ENCODE data around the gene LRRC4.

LRRC4 gene

GRCh38 chr7:128031901-128032604 is 816 bp upstream of the LRRC4 start:
- DNase-seq (ENCODE audit: low read depth in 3 of 3): peak; percentile 19 to 56 (median 28)

DNA sequence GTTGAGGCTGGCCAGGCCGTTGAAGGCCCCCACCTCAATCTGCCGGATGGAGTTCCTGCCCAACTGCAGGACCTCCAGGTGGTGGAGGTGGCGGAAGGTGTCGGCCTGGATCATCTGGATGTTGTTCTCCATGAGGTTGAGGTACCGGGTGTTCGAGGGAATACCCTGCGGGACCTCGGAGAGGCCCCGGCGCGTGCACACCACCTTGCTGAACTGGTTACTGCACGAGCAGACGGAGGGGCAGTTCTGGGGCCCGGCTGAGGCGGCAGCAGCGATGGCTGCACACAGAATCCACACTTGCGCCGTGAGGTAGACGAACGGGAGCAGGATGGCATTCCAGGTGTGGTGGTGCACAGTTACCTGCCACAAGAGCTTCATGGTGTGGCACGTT is 979 bp downstream of the LRRC4 start:
- no peak for DNase-seq (ENCODE audit: low read depth in 3 of 3)

DNA sequence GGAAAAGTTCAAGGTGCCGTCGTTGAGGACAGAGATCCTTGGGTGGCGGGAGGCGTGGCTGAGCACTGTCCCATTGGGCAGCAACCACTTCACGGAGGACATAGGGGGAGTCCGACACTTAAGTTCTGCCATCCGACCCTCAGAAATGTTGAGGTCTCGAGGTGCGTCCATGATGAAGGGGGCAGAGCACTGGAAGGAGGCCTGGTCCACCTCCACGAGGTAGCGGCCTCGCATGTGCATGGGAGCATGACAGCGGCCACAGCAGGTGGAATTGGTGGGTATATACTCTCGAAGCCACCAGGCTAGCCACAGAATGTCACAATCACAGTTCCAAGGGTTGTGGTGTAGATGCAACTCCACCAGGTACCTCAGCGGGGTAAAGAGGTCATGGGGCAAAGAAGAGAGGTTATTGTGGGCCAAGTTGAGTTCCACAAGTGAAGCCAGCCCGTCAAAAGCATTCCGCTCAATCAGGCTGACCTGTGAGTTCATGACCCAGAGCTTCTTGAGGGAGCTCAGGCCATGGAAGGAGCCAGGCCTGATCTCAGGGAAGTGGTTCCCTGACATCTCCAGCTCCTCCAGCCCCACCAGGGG is 1.7 kb downstream of the LRRC4 start:
- no peak for DNase-seq (ENCODE audit: low read depth in 3 of 3)

DNA sequence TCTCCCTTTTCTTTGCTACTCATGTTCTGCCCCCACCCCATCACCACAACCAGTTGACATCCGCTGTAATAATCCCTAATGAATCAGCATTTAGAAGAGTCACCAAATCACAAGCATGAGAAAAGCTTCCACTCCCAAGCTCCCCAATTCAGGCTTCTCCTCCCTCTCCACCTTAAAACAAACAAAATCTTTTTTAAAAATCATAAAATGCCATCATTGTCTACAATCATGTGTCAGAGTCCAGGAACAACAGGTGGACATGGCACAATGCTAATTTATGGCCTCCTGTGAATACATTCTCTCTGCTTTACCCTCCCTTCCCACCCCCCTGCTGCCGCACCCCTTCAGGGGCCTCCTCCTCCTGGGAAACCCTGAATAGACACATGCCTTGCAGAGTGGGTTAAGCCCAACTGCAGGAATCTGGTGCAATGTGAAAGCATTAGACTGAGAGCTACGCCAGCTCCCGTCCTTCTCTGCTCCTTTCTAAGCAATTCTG is 3.7 kb downstream of the LRRC4 start:
- no peak for DNase-seq (ENCODE audit: low read depth in 3 of 3)

GRCh38 chr7:128026551-128026950 is 4.7 kb downstream of the LRRC4 start:
- DNase-seq (ENCODE audit: low read depth in 3 of 3): no peak

GRCh38 chr7:128025819-128026218 is 5.4 kb downstream of the LRRC4 start:
- DNase-seq (ENCODE audit: low read depth in 3 of 3): no peak

DNA sequence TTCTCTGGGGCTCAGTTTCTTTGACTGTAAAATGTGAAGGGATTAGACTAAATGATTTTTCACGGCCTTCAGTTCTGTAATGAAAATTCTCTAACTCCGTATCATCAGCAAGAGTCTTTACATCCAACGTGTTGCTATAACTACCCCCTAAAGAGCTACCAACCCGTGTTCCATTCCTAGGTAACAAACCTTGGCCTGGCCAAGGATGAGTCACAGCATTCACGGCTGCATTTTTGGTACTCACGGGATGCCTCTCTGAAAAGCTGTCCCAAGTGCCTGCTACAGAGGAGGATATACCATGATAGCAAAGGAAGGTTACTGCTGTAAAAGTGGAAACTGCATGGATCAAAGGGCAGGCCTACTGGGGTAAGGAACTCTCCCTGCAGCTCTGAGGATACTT is 5.9 kb downstream of the LRRC4 start:
- no peak for DNase-seq (ENCODE audit: low read depth in 3 of 3)

DNA sequence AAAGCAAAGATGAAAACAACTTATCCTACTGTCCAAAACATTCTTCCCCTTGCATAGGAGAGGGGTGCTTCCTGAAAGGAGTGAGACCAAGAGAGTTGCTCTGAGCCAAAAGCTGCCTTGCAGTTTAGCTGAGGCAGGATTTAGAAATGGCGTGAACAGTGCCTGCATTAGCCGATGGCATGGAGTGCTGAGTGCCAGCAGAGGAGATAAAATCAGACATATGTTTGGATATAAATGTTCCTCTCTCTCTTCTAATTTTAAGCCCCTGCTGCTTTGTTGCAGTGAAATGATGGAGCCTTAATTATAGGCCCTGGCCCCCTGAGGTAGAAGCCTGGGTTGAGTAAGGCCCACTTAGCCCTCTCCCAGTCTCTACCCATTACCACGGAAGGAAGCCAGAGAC is 7.1 kb downstream of the LRRC4 start:
- DNase-seq (ENCODE audit: low read depth in 3 of 3): no peak

DNA sequence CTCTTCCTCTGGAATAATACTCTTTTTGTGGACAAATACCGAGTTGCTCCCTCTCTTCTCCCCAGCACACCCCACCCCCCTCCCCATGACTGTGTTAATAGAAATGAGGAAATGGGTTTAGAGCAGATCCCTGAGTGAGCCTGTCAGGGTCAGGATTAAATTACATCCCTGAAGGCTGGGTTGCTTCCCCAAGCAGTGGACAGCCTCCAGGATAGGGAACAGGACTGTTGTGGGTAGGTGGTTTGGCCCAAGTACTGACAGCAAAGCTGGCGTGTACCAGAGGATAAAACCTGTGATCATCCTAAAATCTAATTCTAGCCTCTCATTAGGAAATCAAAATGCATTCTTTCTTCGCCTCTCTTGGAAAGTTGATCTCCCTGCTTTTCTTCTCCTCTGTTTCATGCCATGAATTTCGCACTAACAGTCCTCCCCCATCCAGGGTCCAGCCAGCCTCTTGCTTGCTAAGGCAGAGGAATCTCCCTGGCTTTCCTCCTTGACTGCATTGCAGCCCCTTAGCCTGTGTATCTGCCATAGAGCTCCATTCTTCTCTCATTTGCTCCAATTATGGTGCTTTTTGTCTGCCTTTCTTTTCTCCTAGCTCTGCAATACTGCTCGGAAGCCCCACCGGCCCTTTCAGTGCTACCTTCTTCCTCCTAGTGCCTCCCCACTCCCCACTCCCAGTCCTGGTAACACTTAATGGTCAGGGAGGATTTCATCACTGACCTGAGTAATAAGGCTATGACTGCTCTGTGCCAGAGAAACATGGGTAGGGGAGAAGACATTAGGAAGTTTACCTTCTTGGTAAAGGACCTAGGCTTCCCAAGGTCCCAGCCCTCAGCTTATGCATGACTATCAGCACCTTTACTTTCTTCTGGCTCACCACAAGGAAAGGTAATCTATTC is 8.4 kb downstream of the LRRC4 start:
- DNase-seq (ENCODE audit: low read depth in 3 of 3): no peak

DNA sequence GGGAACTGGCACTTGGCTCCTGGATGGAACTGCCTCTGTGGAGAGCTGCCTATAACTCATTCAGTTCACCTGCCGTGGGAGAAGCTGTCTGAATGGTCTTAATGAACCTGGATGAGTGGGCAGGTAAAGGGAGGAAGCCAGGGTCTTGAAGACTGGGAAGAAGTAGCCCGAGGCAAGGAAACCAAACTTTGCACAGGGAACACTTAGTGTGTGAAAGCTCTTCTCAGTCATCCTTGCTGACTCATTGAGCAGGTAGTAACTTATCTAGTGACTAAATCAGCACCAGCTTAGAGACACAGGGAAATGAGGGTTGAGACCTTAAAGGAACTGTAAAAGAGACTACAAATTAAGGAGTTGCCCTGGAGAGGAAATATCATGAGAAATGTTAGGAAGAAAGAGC is 9.9 kb downstream of the LRRC4 start:
- no peak for DNase-seq (ENCODE audit: low read depth in 3 of 3)

DNA sequence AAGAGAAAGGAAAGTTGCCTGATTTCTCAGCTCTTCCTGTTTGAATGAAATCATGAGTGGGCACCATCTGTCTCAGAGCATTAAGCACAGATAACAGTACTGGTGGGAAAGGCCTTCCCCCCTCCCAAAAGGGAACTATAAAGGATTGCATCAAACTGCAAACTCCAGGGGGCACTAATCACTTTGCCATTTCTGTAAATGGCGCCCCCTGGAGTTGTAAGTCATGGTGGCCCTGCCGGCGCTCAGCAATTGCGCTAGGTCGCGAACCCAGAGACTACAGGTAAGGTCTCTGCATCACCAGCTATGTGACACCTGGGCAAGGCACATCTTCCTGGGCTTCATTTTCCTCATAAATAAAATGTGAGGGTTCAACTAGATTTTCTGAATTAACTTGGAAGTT is 11.1 kb downstream of the LRRC4 start:
- DNase-seq (ENCODE audit: low read depth in 3 of 3): peak in 1 of 3 experiments; percentile 17

GRCh38 chr7:128019288-128019687 is 11.9 kb downstream of the LRRC4 start:
- no peak for DNase-seq (ENCODE audit: low read depth in 3 of 3)

GRCh38 chr7:128017862-128018845 is 13.1 kb downstream of the LRRC4 start:
- DNase-seq (ENCODE audit: low read depth in 3 of 3): no peak

DNA sequence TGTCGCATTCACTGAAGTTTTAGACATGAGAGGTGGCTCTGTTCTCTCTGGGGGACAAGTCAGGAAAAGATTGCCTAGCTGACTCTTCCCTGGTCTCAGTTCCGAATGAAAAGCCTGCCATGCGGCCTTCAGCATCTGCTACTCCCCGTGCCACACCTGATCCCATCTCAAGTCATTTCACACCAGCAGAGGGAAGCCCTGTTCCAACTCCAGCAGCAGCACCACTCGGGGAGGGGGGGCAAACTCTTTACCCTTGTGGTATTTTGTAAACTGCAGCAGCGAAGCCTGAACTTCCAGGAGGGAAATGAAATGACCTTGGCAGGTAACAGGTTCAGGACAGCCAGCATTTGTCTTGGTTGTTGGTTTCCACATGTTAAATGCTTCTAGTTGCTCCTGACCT is 13.8 kb downstream of the LRRC4 start:
- DNase-seq (ENCODE audit: low read depth in 3 of 3): no peak

GRCh38 chr7:128014811-128015210 is 16.4 kb downstream of the LRRC4 start:
- DNase-seq (ENCODE audit: low read depth in 3 of 3): no peak

DNA sequence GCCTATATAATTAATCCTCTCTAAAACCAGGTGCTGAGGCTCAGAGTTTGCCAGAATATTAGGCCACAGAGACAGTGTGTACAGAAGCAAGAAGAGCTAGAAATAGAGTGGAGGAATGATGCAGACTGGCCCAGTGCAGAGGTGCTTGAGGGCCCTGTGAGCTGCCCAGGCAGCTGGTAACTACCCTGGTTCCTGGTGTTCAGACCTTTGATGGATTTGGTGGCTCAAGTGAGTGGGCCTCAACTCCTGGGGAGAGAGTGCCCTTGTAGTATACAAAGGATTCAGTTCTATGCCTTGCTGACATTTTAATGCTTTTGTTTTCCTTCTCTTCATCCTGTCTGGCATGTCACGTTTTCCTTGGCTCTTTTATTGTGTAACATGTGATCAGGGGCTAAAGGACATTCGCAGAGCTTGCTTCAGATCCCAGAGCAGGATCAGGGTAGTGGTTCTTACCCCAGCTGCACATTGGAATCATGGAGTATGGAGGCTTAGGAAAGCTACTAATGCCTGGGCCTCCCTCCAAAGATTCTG is 20.0 kb downstream of the LRRC4 start:
- DNase-seq (ENCODE audit: low read depth in 3 of 3): no peak

DNA sequence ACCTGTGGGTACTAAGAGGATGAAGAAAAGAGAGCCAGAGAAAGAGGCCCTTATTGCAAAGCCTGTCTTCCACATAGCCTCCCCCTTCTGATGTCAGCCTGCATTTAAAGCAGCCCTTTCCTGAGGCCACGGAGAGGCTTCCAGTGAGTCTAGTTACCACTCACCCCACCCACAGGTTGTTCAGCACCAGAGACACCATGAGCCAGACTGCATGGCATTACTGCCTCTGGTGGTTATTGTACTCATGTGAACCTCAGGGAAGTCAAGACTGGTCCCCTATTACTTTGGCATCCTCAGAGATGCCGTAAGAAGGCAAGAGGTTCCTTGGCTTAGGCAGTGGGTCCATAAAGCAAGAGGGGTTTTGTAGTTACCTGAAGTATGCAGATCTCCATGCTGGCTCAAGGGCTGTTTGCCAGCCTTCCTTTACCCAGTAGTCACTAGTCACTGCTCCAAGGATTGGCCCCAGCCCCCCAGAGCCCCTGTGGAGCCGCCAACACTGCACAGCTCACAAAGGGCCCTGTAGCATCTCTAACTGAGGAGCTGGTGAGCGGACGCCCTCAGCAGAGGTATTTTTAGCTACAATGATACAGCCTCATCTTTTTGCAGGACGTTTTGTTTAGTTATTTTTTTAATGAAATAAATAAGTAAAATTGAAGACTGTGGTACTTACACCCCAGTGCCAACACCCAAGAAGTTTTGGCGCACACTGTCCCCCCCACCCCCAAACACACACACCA is 20.7 kb downstream of the LRRC4 start:
- DNase-seq (ENCODE audit: low read depth in 3 of 3): no peak

DNA sequence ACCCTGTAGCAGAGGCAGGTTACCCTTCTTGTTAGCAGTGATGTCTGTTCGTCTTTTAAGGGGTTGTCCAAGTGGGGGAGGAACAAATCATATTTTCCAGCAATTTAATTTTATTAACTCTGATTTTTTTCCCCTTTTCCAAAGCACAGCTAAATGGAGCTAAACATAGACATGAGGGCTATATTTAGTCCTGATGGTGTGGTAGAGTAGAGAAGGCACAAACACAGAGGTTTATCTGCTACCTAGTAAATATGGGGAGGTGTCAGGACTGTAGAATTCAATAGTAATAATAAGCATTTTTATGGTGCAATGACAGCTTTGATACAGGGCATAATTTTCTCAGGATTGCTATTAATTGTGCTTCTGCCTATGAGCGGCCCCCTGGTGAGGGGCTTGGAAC is 22.5 kb downstream of the LRRC4 start:
- DNase-seq (ENCODE audit: low read depth in 3 of 3): no peak

DNA sequence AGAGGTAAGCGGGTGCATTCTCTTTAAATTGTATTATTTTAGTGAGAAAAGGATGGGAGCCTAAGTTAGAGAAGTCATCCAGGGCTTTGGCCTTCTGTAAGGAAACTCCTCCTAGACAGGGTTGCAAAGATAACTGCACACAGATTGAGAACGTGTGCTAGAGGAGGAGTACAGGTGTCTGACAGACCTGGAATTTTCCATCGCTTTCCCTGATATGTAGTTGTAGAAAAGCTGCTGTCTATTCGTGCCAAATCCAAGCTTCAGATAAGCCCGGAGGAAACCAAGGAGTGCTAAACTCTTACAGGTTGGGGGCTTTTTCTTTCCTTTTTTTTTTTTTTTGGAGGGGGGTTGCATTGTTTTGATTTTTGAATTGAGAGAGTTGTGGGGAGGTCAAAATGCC is 23.1 kb downstream of the LRRC4 start:
- DNase-seq (ENCODE audit: low read depth in 3 of 3): no peak

- no peak for DNase-seq (ENCODE audit: low read depth in 3 of 3)
Measured at GRCh38 chr7:128007303-128007680, 23.9 kb downstream of the LRRC4 start.

Data from stimulated activated CD4-positive, alpha-beta T cell treated with anti-CD3 and anti-CD28 coated beads, TNF-alpha, amount 100 ng/mL, for 24 hours (primary cell).